Kidney (tissue), 14 donors: ENCODE results near the gene ARMS2. TPM values are rescaled to one million over a fixed set of nuclear protein-coding genes. Genes with fewer than 3 reads are reported as not detected.

Experiments
- DNase-seq, 5 donors: peaks; one replicate each; pipeline ENCODE4 v3.0.0-alpha.2; 2013 to 2020
- FAIRE-seq: peaks from 2 replicates; lab custom pipeline; 2012; peaks lifted over from hg19 to GRCh38; lab: Jason Lieb, UNC
- H3K27ac ChIP-seq, 2 donors: one replicate each; pipeline ENCODE4 v1.7.0; 2013; ENCODE audit warnings: low read depth in 2 of 2, low read length in 2 of 2, inconsistent platforms in 1 of 2
- H3K27me3 ChIP-seq: one replicate; pipeline ENCODE4 v1.7.1; 2013; ENCODE audit warnings: low read length, inconsistent platforms; ENCODE audit not compliant: control insufficient read depth, insufficient read depth
- H3K36me3 ChIP-seq, 3 donors: one replicate each; pipeline versions ENCODE4 v1.7.0 to v1.7.1; 2013; ENCODE audit warnings: low read length in 3 of 3, control low read depth in 1 of 3, inconsistent platforms in 1 of 3; ENCODE audit not compliant: insufficient read depth in 3 of 3, control insufficient read depth in 2 of 3
- H3K4me1 ChIP-seq, 3 donors: one replicate each; pipeline versions ENCODE4 v1.7.0 to v1.7.1; 2013; ENCODE audit warnings: low read length in 3 of 3, inconsistent platforms in 1 of 3, low read depth in 1 of 3; ENCODE audit not compliant: control insufficient read depth in 2 of 3, insufficient read depth in 2 of 3
- H3K4me3 ChIP-seq, 3 donors: one replicate each; pipeline versions ENCODE4 v1.7.0 to v1.8.1; 2013; ENCODE audit warnings: low read length in 3 of 3, control low read depth in 1 of 3, inconsistent platforms in 1 of 3
- H3K9ac ChIP-seq, 3 donors: one replicate each; pipeline versions ENCODE4 v1.7.0 to v1.7.1; 2013; ENCODE audit warnings: low read length in 3 of 3, control low read depth in 1 of 3, inconsistent platforms in 1 of 3
- H3K9me3 ChIP-seq, 3 donors: one replicate each; pipeline versions ENCODE4 v1.7.0 to v1.7.1; 2013; ENCODE audit warnings: low read length in 3 of 3, control low read depth in 1 of 3, inconsistent platforms in 1 of 3; ENCODE audit not compliant: control insufficient read depth in 2 of 3, insufficient read depth in 1 of 3
- intact Hi-C: fragments of 100-400 bp; cut with DNase I; formaldehyde crosslinking; loops from one replicate; pipeline ENCODE4 v1.11.1; 2022
- polyA plus RNA-seq: library from polyadenylated mRNA; stranded (reverse); fragments of 350-450 nt; fragmentation: Illumina TruSeq; extraction: RNeasy Lipid Tissue Mini Kit (QIAGEN cat#74804); gene quantifications from one replicate; pipeline ENCODE4 v1.2.3, GENCODE V29; 2014; ENCODE audit warnings: low read depth, low replicate concordance; ENCODE audit not compliant: insufficient read depth
- total RNA-seq: library from RNA; stranded (reverse); fragmentation: NEBNext Ultra II Directional; extraction: Animal tissue kit (Norgen Biotek cat#: 25700); gene quantifications from one replicate; pipeline ENCODE4 v1.2.1, GENCODE V29; 2021
- TF ChIP-seq, protein P1 (sequence below): IDR thresholded peaks from 3 replicates; pipeline ENCODE4 v1.5.1; 2012; ENCODE audit warnings: mild to moderate bottlenecking, moderate library complexity, borderline replicate concordance; ENCODE audit not compliant: insufficient read depth; ENCODE audit errors: extremely low read depth
- donor health status: control.
- donor health status: control.
- donor health status: control.
- donor health status: control.
- donor health status: control.
- donor health status: DM: yes; HTN: yes; CAD: no.
- donor health status: Normal renal cell carcinoma (clear cell type).

The ARMS2 gene
- total and polyA plus RNA-seq, 2 donors from 2014 or later, result not detected

DNA sequence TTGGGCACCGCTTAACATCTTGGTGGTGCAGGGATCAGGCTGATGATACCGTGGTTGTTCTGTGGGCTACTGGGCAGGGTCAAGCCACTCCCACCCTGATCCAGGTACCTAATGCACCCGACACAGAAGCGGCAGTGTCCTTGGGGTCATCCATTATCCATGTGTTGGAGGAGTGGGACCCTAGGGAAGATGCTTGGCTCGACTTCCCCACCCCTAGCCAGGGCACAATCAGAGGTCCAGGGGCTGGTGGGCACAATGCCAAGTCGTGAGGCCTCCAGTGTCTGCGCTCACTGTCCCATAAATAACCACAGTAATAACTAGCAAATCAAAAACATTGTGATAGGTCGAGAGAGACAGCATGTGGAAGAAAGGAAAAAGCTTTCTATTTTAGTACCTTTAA lies 44.6 kb downstream of the ARMS2 start:
- H3K4me1 ChIP-seq, result peaks cover 0 to 13% (median 9%) of the 10 kb centered on the region in 3 donors
- intact Hi-C loops, result no loop called here
- DNase-seq (peak in 1 of 5 donors; percentile 37), FAIRE-seq (no peak)
- H3K9ac ChIP-seq, result no peak overlapping the region
- H3K9me3 ChIP-seq, result no peaks in the 10 kb centered on the region
- H3K36me3 ChIP-seq, result no peaks in the 10 kb centered on the region
- no peaks in the 10 kb centered on the region for H3K27me3 ChIP-seq
- H3K4me3 ChIP-seq, result no peak overlapping the region
- TF ChIP-seq, protein P1, sequence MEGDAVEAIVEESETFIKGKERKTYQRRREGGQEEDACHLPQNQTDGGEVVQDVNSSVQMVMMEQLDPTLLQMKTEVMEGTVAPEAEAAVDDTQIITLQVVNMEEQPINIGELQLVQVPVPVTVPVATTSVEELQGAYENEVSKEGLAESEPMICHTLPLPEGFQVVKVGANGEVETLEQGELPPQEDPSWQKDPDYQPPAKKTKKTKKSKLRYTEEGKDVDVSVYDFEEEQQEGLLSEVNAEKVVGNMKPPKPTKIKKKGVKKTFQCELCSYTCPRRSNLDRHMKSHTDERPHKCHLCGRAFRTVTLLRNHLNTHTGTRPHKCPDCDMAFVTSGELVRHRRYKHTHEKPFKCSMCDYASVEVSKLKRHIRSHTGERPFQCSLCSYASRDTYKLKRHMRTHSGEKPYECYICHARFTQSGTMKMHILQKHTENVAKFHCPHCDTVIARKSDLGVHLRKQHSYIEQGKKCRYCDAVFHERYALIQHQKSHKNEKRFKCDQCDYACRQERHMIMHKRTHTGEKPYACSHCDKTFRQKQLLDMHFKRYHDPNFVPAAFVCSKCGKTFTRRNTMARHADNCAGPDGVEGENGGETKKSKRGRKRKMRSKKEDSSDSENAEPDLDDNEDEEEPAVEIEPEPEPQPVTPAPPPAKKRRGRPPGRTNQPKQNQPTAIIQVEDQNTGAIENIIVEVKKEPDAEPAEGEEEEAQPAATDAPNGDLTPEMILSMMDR, result no peak
- H3K27ac ChIP-seq, result peak overlapping the region; percentile 38 to 69

DNA sequence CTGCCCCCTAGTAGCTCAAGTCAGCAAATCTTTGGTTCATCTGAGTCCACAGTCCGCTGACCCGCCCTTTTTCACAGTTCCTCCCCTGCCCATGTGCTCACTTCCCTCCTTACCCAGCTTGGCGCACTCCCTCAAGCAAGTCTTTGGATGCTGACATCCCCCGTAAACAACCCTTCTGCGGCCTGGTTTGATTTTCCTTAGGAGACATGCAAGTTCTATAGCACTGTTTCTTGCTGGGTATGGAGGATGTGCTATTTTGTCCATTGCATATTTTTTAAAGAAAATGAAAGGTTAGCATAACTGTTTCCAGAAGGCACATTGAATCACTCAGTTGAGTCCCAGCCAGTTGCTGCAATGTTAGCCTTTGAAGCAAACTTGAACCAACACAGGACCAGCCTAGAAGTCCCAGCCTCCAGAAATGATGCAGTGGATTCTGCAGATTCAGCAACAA lies 45.1 kb downstream of the ARMS2 start:
- no peak for FAIRE-seq
- H3K27me3 ChIP-seq, result no peaks in the 10 kb centered on the region
- H3K9ac ChIP-seq, result no peak overlapping the region
- TF ChIP-seq, protein P1, result no peak
- DNase-seq, result peak in 2 of 5 donors; percentile 24 to 66
- peaks cover 0 to 13% (median 11%) of the 10 kb centered on the region in 3 donors for H3K4me1 ChIP-seq
- no peaks in the 10 kb centered on the region for H3K36me3 ChIP-seq
- H3K27ac ChIP-seq, result no peak overlapping the region
- H3K9me3 ChIP-seq, result no peaks in the 10 kb centered on the region
- intact Hi-C loops, result no loop called here
- no peak overlapping the region for H3K4me3 ChIP-seq

DNA sequence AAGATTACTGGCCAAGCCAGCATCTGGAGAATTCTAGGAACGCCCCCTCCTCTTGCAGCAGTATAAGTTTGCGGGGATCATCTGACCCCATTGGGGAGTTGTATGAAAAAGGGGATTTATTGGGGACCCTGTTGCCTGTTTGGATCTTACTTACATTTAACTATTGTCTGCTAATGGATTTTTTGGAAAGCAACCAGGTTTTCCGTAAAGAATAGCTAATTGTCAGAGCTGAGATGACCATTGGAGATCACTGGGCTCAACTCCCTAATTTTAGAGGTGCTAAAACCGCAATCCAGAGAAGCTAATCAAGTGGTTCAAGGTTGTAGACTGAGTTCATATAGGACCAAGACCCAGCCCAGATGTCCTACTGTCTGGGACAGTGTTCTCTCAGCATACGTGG lies 45.7 kb downstream of the ARMS2 start:
- intact Hi-C loops, result no loop called here
- DNase-seq (no peak), FAIRE-seq (no peak)
- Histone ChIP-seq H3K4me1 (peaks cover 0 to 14% (median 13%) of the 10 kb centered on the region in 3 donors), H3K9me3 (no peaks in the 10 kb centered on the region), H3K27me3 (no peaks in the 10 kb centered on the region), H3K27ac (peak overlapping the region in 1 of 2 donors; percentile 24), H3K9ac (no peak overlapping the region), H3K4me3 (no peak overlapping the region), H3K36me3 (no peaks in the 10 kb centered on the region)
- TF ChIP-seq, protein P1, result no peak

DNA sequence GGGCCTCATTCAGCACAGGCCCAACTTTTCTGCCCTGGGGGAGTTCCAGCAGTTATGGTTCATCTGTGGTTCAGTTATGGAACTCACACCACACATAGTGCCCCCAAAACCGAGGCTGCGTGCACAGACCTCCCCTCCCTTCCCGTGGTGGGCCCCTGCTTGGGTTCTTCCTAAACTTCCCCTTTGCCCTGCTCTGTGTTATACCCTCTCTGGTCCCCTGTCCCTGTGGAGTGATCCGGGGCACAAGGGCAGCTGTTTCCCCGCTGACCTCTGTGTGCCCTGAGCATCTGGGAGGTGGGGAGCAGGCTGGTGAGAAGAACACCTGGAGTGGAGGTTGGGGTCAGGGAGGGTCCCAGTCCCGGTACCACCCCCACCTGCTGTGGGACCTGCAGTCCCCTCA lies 46.3 kb downstream of the ARMS2 start:
- TF ChIP-seq, protein P1, result no peak
- H3K9me3 ChIP-seq, result no peaks in the 10 kb centered on the region
- intact Hi-C loops, result no loop called here
- no peak overlapping the region for H3K4me3 ChIP-seq
- no peak overlapping the region for H3K27ac ChIP-seq
- no peaks in the 10 kb centered on the region for H3K27me3 ChIP-seq
- FAIRE-seq (no peak), DNase-seq (peak in 1 of 5 donors; percentile 53)
- H3K4me1 ChIP-seq, result peaks cover 0 to 14% (median 13%) of the 10 kb centered on the region in 3 donors
- no peak overlapping the region for H3K9ac ChIP-seq
- H3K36me3 ChIP-seq, result no peaks in the 10 kb centered on the region
